ENCODE results near the gene ANGEL2. TPM values are rescaled to one million over a fixed set of nuclear protein-coding genes. Genes with fewer than 3 reads are reported as not detected.

ANGEL2 gene
- total RNA-seq, 2 donors from 2014 or later = 16.9 to 21.6 TPM

GRCh38 chr1:212976586-212976985, 39.1 kb downstream of the ANGEL2 start:
- Histone ChIP-seq H3K36me3 (no peaks in the 10 kb centered on the region), H3K4me1 (peaks cover 0 to 26% of the 10 kb centered on the region in 2 donors), H3K27me3 (no peaks in the 10 kb centered on the region), H3K27ac (no peak overlapping the region), H3K9me3 (no peaks in the 10 kb centered on the region), H3K4me3 (no peak overlapping the region)
- TF ChIP-seq CTCF (IDR thresholded peaks at IDR 0.05) = no peak
- no peak for DNase-seq (ENCODE audit: low spot score)

GRCh38 chr1:212975111-212975918, 40.4 kb downstream of the ANGEL2 start:
- H3K27ac ChIP-seq = no peak overlapping the region
- H3K4me1 ChIP-seq = peaks cover 0 to 14% of the 10 kb centered on the region in 2 donors
- no peak for TF ChIP-seq CTCF (IDR thresholded peaks at IDR 0.05)
- no peaks in the 10 kb centered on the region for H3K36me3 ChIP-seq
- DNase-seq (ENCODE audit: low spot score) = no peak
- H3K9me3 ChIP-seq = no peaks in the 10 kb centered on the region
- H3K27me3 ChIP-seq = no peaks in the 10 kb centered on the region
- no peak overlapping the region for H3K4me3 ChIP-seq

GRCh38 chr1:212974711-212975110, 41.0 kb downstream of the ANGEL2 start:
- Histone ChIP-seq H3K4me3 (no peak overlapping the region), H3K9me3 (no peaks in the 10 kb centered on the region), H3K36me3 (no peaks in the 10 kb centered on the region), H3K27ac (no peak overlapping the region), H3K27me3 (no peaks in the 10 kb centered on the region), H3K4me1 (peaks cover 0 to 8% of the 10 kb centered on the region in 2 donors)
- no peak for TF ChIP-seq CTCF (IDR thresholded peaks at IDR 0.05)
- no peak for DNase-seq (ENCODE audit: low spot score)

- no peak for DNase-seq (ENCODE audit: low spot score)
- no peak overlapping the region for H3K4me3 ChIP-seq
- H3K4me1 ChIP-seq = no peaks in the 10 kb centered on the region
- no peaks in the 10 kb centered on the region for H3K9me3 ChIP-seq
- no peaks in the 10 kb centered on the region for H3K36me3 ChIP-seq
- no peak for TF ChIP-seq CTCF (IDR thresholded peaks at IDR 0.05)
- H3K27ac ChIP-seq = no peak overlapping the region
- no peaks in the 10 kb centered on the region for H3K27me3 ChIP-seq
Measured at GRCh38 chr1:212973899-212974298, 41.8 kb downstream of the ANGEL2 start.

GRCh38 chr1:212973426-212973825, 42.2 kb downstream of the ANGEL2 start:
- no peak for DNase-seq (ENCODE audit: low spot score)
- H3K9me3 ChIP-seq = no peaks in the 10 kb centered on the region
- no peak overlapping the region for H3K4me3 ChIP-seq
- H3K27ac ChIP-seq = no peak overlapping the region
- no peaks in the 10 kb centered on the region for H3K4me1 ChIP-seq
- H3K36me3 ChIP-seq = no peaks in the 10 kb centered on the region
- no peaks in the 10 kb centered on the region for H3K27me3 ChIP-seq
- TF ChIP-seq CTCF (IDR thresholded peaks at IDR 0.05) = no peak

GRCh38 chr1:212971312-212971711, 44.4 kb downstream of the ANGEL2 start:
- H3K4me1 ChIP-seq = no peaks in the 10 kb centered on the region
- H3K4me3 ChIP-seq = no peak overlapping the region
- no peaks in the 10 kb centered on the region for H3K36me3 ChIP-seq
- TF ChIP-seq CTCF (IDR thresholded peaks at IDR 0.05) = no peak
- no peak overlapping the region for H3K27ac ChIP-seq
- no peaks in the 10 kb centered on the region for H3K9me3 ChIP-seq
- DNase-seq (ENCODE audit: low spot score) = no peak
- no peaks in the 10 kb centered on the region for H3K27me3 ChIP-seq
